ENCODE results near the gene VRK1. TPM values are rescaled to one million over a fixed set of nuclear protein-coding genes. Genes with fewer than 3 reads are reported as not detected.

Gene VRK1
- polyA plus RNA-seq, 2 of the 4 experiments (the other 2 are of a cell fraction) = 32.2 to 34.2 TPM

DNA sequence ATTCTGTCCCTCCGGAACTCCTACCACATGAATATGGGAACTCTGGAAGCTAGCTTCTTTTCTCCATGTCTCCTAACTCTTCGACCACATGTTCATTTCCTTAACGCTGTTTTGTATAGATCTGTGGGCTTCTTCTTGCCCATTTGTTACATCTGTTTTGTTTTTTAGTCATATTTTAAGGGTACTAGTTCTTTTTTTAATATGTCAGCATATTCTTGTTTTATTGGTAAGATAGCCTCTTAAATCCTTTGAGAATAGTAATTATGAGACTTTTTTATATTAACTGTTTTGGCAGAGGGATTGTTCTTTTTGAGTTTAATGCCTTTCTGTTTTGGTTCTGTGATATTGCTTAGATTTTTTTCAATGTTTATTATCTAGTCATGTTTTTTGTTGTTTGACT lies 70.5 kb downstream of the VRK1 start:
- FAIRE-seq = no peak

DNA sequence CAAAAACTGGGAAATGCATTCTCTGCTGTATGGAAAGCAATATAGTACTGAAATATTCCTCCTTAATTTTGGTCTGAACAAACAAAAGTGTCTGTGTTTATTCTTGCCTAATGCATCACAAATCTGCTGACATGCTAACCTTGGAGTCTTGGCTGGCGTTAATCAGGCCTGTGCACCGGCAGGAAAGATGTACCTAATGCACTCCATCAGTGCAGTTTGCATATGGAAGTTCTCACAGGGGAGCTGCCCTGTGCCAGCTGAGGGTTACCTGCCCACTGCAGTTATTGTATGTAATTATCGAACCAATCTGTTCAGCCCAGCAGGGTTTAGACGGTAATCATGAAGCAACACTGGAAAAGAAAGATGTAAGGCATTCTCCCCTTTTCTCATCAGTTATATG lies 76.9 kb downstream of the VRK1 start:
- ATAC-seq (no peak), DNase-seq (ENCODE audit: low read depth in 1 of 2, low spot score in 1 of 2) (no peak), FAIRE-seq (no peak)
- no peak overlapping the region for H3K4me3 ChIP-seq
- no peak overlapping the region for H3K27ac ChIP-seq
- ChIA-PET CTCF (interaction anchor here (0.7 to 1.3 kb wide), 4 partner anchors 9 to 307 kb away, joined by 3 to 5 read pairs (median 3); no protein-coding TSS in a partner anchor), POLR2A (no interaction called here)
- 82% methylated on average over 4 of the region's 4 CpGs for WGBS (ENCODE audit: missing lambda C conversion rate)
- H3K4me1 ChIP-seq = peaks cover 7% of the 10 kb centered on the region; the same call in 2 of the 3 replicates
- H3K9me3 ChIP-seq = no peaks in the 10 kb centered on the region
- H3K4me2 ChIP-seq = no peak overlapping the region
- TF ChIP-seq, protein P1, sequence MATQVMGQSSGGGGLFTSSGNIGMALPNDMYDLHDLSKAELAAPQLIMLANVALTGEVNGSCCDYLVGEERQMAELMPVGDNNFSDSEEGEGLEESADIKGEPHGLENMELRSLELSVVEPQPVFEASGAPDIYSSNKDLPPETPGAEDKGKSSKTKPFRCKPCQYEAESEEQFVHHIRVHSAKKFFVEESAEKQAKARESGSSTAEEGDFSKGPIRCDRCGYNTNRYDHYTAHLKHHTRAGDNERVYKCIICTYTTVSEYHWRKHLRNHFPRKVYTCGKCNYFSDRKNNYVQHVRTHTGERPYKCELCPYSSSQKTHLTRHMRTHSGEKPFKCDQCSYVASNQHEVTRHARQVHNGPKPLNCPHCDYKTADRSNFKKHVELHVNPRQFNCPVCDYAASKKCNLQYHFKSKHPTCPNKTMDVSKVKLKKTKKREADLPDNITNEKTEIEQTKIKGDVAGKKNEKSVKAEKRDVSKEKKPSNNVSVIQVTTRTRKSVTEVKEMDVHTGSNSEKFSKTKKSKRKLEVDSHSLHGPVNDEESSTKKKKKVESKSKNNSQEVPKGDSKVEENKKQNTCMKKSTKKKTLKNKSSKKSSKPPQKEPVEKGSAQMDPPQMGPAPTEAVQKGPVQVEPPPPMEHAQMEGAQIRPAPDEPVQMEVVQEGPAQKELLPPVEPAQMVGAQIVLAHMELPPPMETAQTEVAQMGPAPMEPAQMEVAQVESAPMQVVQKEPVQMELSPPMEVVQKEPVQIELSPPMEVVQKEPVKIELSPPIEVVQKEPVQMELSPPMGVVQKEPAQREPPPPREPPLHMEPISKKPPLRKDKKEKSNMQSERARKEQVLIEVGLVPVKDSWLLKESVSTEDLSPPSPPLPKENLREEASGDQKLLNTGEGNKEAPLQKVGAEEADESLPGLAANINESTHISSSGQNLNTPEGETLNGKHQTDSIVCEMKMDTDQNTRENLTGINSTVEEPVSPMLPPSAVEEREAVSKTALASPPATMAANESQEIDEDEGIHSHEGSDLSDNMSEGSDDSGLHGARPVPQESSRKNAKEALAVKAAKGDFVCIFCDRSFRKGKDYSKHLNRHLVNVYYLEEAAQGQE (IDR thresholded peaks at IDR 0.05) = no peak
- TF ChIP-seq CHD2 (IDR thresholded peaks at IDR 0.05; ENCODE audit: low read length, partially characterized antibody) (no peak), CHD4 (IDR thresholded peaks at IDR 0.05; ENCODE audit: borderline replicate concordance) (no peak), EP300 (IDR thresholded peaks at IDR 0.05) (no peak), ZNF302 (CRISPR knock-in tag; IDR thresholded peaks at IDR 0.05) (no peak), FOSL2 (IDR thresholded peaks at IDR 0.05) (no peak), FOSL2 (CRISPR knock-in tag; IDR thresholded peaks at IDR 0.05) (no peak), HDAC2 (IDR thresholded peaks at IDR 0.05) (no peak), POLR2A (IDR thresholded peaks at IDR 0.05; ENCODE audit: low read length) (no peak), NPAS2 (CRISPR knock-in tag; IDR thresholded peaks at IDR 0.05; ENCODE audit: borderline replicate concordance) (no peak), MYC (IDR thresholded peaks at IDR 0.05; ENCODE audit: borderline replicate concordance, low read length) (no peak), KDM1A (IDR thresholded peaks at IDR 0.05; ENCODE audit: low read depth) (no peak), MAZ (IDR thresholded peaks at IDR 0.05; ENCODE audit: borderline replicate concordance, low read depth, low read length) (no peak), CBX8 (IDR thresholded peaks at IDR 0.05) (no peak)
- TF ChIP-seq, protein P2, sequence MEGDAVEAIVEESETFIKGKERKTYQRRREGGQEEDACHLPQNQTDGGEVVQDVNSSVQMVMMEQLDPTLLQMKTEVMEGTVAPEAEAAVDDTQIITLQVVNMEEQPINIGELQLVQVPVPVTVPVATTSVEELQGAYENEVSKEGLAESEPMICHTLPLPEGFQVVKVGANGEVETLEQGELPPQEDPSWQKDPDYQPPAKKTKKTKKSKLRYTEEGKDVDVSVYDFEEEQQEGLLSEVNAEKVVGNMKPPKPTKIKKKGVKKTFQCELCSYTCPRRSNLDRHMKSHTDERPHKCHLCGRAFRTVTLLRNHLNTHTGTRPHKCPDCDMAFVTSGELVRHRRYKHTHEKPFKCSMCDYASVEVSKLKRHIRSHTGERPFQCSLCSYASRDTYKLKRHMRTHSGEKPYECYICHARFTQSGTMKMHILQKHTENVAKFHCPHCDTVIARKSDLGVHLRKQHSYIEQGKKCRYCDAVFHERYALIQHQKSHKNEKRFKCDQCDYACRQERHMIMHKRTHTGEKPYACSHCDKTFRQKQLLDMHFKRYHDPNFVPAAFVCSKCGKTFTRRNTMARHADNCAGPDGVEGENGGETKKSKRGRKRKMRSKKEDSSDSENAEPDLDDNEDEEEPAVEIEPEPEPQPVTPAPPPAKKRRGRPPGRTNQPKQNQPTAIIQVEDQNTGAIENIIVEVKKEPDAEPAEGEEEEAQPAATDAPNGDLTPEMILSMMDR (IDR thresholded peaks at IDR 0.05) = no peak
- TF ChIP-seq, protein P3, sequence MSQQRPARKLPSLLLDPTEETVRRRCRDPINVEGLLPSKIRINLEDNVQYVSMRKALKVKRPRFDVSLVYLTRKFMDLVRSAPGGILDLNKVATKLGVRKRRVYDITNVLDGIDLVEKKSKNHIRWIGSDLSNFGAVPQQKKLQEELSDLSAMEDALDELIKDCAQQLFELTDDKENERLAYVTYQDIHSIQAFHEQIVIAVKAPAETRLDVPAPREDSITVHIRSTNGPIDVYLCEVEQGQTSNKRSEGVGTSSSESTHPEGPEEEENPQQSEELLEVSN (IDR thresholded peaks at IDR 0.05; ENCODE audit: borderline replicate concordance, low read depth) = no peak
- TF ChIP-seq, protein P4, sequence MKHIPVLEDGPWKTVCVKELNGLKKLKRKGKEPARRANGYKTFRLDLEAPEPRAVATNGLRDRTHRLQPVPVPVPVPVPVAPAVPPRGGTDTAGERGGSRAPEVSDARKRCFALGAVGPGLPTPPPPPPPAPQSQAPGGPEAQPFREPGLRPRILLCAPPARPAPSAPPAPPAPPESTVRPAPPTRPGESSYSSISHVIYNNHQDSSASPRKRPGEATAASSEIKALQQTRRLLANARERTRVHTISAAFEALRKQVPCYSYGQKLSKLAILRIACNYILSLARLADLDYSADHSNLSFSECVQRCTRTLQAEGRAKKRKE (CRISPR knock-in tag; IDR thresholded peaks at IDR 0.05; ENCODE audit: low read depth) = no peak

More for the DNA sequence above, 70.5 kb downstream of the VRK1 start:
- ChIA-PET POLR2A (no interaction called here), CTCF (no interaction called here)
- no peaks in the 10 kb centered on the region for H3K4me1 ChIP-seq
- DNase-seq (ENCODE audit: low read depth in 1 of 2, low spot score in 1 of 2) = no peak
- no peak overlapping the region for H3K4me2 ChIP-seq
- TF ChIP-seq MAFK (IDR thresholded peaks at IDR 0.05; ENCODE audit: partially characterized antibody) (peak; percentile 87), FOSB (CRISPR knock-in tag; IDR thresholded peaks at IDR 0.05) (no peak)
- no peak for ATAC-seq
- H3K4me3 ChIP-seq = no peak overlapping the region
- no peaks in the 10 kb centered on the region for H3K9me3 ChIP-seq
- no peak overlapping the region for H3K27ac ChIP-seq
- WGBS (ENCODE audit: missing lambda C conversion rate) = 93% methylated on average over 3 of the region's 3 CpGs

Measured in A549 (cell line).